HG03103 (cell line): ENCODE results near the gene CTF1.

Experiments used
- ATAC-seq: cut with Tn5 transposase; IDR thresholded peaks from one replicate; pipeline ENCODE4 v1.9.1; 2021; ENCODE audit warnings: low read depth; ENCODE audit not compliant: unreplicated experiment

The CTF1 gene

GRCh38 chr16:30951193-30951592 lies 54.8 kb downstream of the CTF1 start:
- no peak for ATAC-seq

- no peak for ATAC-seq
Measured at GRCh38 chr16:30951750-30952149, 55.3 kb downstream of the CTF1 start.

DNA sequence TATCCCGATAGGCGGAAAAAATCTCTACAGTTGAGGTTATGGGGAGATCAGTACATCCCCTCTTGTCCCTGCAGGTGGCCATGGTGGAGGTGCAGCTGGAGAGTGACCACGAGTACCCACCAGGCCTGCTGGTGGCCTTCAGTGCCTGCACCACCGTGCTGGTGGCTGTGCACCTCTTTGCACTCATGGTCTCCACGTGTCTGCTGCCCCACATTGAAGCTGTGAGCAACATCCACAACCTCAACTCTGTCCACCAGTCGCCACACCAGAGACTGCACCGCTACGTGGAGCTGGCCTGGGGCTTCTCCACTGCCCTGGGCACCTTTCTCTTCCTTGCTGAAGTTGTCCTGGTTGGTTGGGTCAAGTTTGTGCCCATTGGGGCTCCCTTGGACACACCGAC lies 56.7 kb downstream of the CTF1 start:
- ATAC-seq = no peak
